ENCODE data around the gene KCNMA1. TPM values are rescaled to one million over a fixed set of nuclear protein-coding genes. Genes with fewer than 3 reads are reported as not detected.
A peak's percentile ranks its signal among the peaks of the same experiment; 100 is the strongest.

The KCNMA1 gene
- total RNA-seq, 8 experiments from 2014 or later = 4.3 to 81.4 (median 17.3) TPM

GRCh38 chr10:77011874-77012811 lies 625.5 kb downstream of the KCNMA1 start:
- WGBS, 10 experiments = 17 to 88% (median 76%) methylated on average over 6 to 8 of the region's 11 CpGs
- Histone ChIP-seq H3K4me1 (replicated peaks in 1 of 2) (peaks cover 0 to 5% of the 10 kb centered on the region in 2 donors), H3K27ac (no peak overlapping the region), H3K4me3 (no peak overlapping the region)
- in situ Hi-C loops (cut with MboI; ENCODE audit: low pct_unique_long_range_greater_than_20kb in 2 of 9, low sequenced_read_pairs in 9 of 9, unreplicated experiment in 9 of 9) = no loop called here
- no peak for ATAC-seq (replicated peaks in 6 of 8)

- H3K4me3 ChIP-seq = no peak overlapping the region
- WGBS, 10 experiments = 70 to 100% (median 90%) methylated on average over 1 to 2 of the region's 3 CpGs; no CpG with 5 or more reads in 4 of the 10 experiments
- no peaks in the 10 kb centered on the region for H3K4me1 ChIP-seq (replicated peaks in 1 of 2)
- in situ Hi-C loops (cut with MboI; ENCODE audit: low pct_unique_long_range_greater_than_20kb in 2 of 9, low sequenced_read_pairs in 9 of 9, unreplicated experiment in 9 of 9) = no loop called here
- no peak for ATAC-seq (replicated peaks in 6 of 8)
- no peak overlapping the region for H3K27ac ChIP-seq
Observed at GRCh38 chr10:77010430-77010829, 627.2 kb downstream of the KCNMA1 start.

GRCh38 chr10:77007834-77008233 lies 629.8 kb downstream of the KCNMA1 start:
- Histone ChIP-seq H3K4me3 (no peak overlapping the region), H3K4me1 (replicated peaks in 1 of 2) (peaks cover 3 to 10% of the 10 kb centered on the region in 2 donors), H3K27ac (no peak overlapping the region)
- ATAC-seq (replicated peaks in 6 of 8) = peak in 4 of 8 experiments; percentile 26 to 91 (median 68)
- WGBS, 10 experiments = 50 to 100% (median 88%) methylated on average over 1 to 5 of the region's 5 CpGs
- in situ Hi-C loops (cut with MboI; ENCODE audit: low pct_unique_long_range_greater_than_20kb in 2 of 9, low sequenced_read_pairs in 9 of 9, unreplicated experiment in 9 of 9) = no loop called here

DNA sequence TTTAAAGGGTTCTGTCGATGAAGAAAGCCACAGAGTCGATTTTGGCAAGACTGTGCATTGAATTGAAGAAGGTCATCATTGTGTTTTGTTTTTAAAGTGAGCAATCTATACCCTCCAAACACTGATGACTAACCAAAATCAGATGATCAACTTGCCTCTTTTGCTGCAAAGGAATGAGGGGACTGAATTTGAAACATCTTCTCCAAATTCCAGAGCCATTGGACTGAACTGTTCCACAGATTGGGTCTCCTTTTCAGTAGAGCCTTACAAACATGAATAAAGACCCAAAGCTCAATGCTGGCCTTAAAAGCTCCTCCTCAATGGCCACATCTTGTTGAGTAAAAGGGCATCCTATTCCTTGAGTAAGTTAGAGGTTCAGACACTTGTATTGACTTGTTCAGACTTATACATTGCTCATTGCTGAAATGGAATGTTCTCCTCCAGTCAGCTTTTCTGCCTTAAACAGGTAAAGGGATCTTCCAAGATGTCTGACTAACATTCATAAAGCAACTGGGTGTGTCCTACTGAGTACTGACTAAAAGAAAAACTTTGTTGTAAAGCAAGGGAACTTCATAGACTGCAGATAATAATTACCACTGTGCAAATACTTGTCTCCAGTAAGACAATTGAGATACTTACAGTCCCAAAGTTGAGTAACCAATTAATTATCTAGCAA lies 630.6 kb downstream of the KCNMA1 start:
- in situ Hi-C loops (cut with MboI; ENCODE audit: low pct_unique_long_range_greater_than_20kb in 2 of 9, low sequenced_read_pairs in 9 of 9, unreplicated experiment in 9 of 9) = no loop called here
- 0 to 100% (median 79%) methylated on average over 1 to 2 of the region's 2 CpGs; no CpG with 5 or more reads in 4 of the 10 experiments for WGBS, 10 experiments
- no peak overlapping the region for H3K4me3 ChIP-seq
- H3K27ac ChIP-seq = no peak overlapping the region
- H3K4me1 ChIP-seq (replicated peaks in 1 of 2) = peaks cover 3 to 10% of the 10 kb centered on the region in 2 donors
- ATAC-seq (replicated peaks in 6 of 8) = no peak

- H3K27ac ChIP-seq = no peak overlapping the region
- no peak for ATAC-seq (replicated peaks in 6 of 8)
- H3K4me3 ChIP-seq = no peak overlapping the region
- peaks cover 3 to 16% of the 10 kb centered on the region in 2 donors for H3K4me1 ChIP-seq (replicated peaks in 1 of 2)
- in situ Hi-C loops (cut with MboI; ENCODE audit: low pct_unique_long_range_greater_than_20kb in 2 of 9, low sequenced_read_pairs in 9 of 9, unreplicated experiment in 9 of 9) = no loop called here
Observed at GRCh38 chr10:77005871-77006270, 631.7 kb downstream of the KCNMA1 start.

DNA sequence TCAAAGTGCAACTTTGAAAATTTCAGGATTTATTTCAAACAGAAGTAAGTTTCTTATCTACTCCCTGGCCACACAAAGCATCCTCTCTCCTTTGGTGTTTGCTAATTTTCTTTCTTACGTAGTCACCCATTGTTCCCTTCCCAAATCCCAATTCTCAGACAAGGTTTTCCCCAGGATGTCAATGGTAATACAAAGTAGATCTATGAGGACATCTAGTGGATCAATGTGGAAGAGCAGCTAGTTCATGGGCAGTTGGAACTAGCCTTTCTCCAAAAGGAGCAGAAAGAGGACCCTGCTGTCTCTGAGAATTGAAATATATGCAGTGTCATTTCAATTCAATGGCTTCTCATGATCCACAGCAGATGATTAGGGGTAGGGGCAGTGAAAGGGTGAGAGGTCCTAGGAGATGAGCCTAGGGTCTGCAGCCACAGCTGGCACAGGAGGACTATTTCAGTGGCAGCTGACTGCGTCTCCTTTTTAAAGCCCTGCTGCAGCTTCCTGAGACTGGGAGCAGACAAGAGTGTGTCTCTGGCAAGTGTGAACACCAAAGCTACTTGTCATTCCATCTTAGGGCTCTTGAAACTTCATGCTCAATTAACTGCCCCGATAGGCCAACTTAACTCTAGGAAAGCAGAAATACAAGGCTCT lies 632.6 kb downstream of the KCNMA1 start:
- 0 to 85% (median 41%) methylated on average over 1 to 3 of the region's 3 CpGs for WGBS, 10 experiments
- ATAC-seq (replicated peaks in 6 of 8) = peak; percentile 32 to 70 (median 58)
- in situ Hi-C loops (cut with MboI; ENCODE audit: low pct_unique_long_range_greater_than_20kb in 2 of 9, low sequenced_read_pairs in 9 of 9, unreplicated experiment in 9 of 9) = no loop called here
- Histone ChIP-seq H3K4me1 (replicated peaks in 1 of 2) (peaks cover 3 to 16% of the 10 kb centered on the region in 2 donors), H3K4me3 (no peak overlapping the region), H3K27ac (no peak overlapping the region)

DNA sequence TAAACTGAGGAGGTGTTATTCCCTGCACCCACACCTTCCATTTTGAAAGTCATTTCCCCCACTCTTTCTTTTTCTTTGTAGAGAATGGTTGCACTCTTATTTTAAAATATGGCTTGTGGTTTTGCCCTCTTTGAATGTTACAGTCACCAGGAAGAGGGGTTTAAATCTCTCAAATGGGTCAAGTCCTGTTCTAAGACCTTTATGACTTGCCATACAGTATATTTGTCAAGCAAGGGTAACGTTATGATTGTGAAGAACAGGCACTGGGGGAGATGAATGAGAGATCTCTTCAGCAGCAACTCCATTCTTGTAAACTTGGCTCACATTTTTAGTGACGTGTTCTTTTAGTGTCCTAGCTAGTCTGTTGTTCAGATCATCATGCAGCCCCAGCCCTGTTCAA lies 634.7 kb downstream of the KCNMA1 start:
- in situ Hi-C loops (cut with MboI; ENCODE audit: low pct_unique_long_range_greater_than_20kb in 2 of 9, low sequenced_read_pairs in 9 of 9, unreplicated experiment in 9 of 9) = no loop called here
- H3K4me3 ChIP-seq = no peak overlapping the region
- WGBS, 10 experiments = 0 to 100% (median 31%) methylated on average over 1 to 2 of the region's 2 CpGs; no CpG with 5 or more reads in 1 of the 10 experiments
- H3K27ac ChIP-seq = no peak overlapping the region
- H3K4me1 ChIP-seq (replicated peaks in 1 of 2) = peaks cover 3 to 26% of the 10 kb centered on the region in 2 donors
- no peak for ATAC-seq (replicated peaks in 6 of 8)

DNA sequence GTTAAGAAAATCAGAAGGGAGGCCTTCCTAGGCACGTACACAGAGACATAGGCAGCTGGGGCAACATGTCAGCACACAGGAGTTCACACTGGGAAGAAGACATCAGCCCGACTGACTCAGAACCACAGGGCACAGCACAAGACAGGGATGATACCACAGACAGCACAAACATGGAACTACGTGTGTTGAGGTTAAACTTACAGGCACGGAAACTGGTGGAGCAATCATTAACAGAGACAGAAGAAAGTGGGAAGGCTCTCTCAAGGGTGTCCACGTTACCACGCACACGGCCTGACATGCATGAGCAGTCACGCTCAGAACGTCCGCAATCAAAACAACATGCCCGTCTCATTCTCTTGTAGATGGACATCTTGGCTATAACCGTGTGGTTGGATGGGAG lies 636.4 kb downstream of the KCNMA1 start:
- 47 to 90% (median 60%) methylated on average over 1 to 12 of the region's 12 CpGs; no CpG with 5 or more reads in 1 of the 10 experiments for WGBS, 10 experiments
- H3K4me3 ChIP-seq = no peak overlapping the region
- ATAC-seq (replicated peaks in 6 of 8) = no peak
- no peak overlapping the region for H3K27ac ChIP-seq
- in situ Hi-C loops (cut with MboI; ENCODE audit: low pct_unique_long_range_greater_than_20kb in 2 of 9, low sequenced_read_pairs in 9 of 9, unreplicated experiment in 9 of 9) = no loop called here
- H3K4me1 ChIP-seq (replicated peaks in 1 of 2) = peaks cover 3 to 36% of the 10 kb centered on the region in 2 donors

DNA sequence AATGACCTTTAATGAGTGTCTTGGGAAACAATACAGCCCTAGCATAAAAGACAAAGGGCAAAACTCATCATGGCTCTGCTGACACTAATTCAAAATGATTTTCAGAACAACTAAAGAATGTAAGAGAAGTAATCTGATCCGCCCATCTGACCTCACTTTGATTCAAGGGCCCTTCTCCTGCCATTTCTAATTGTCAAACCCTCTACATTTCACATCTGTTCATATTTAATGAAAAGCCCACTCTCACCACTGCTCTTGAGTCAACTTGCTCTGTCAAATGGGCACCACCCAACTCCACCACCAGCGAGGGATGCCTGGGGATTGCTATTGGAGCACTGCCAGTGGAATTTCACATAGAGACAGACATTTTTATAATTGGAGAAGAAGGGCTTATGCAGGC lies 639.2 kb downstream of the KCNMA1 start:
- WGBS, 10 experiments = 40 to 95% (median 82%) methylated on average over 1 to 2 of the region's 2 CpGs; no CpG with 5 or more reads in 2 of the 10 experiments
- Histone ChIP-seq H3K27ac (no peak overlapping the region), H3K4me1 (replicated peaks in 1 of 2) (peaks cover 2 to 30% of the 10 kb centered on the region in 2 donors), H3K4me3 (no peak overlapping the region)
- peak in 3 of 8 experiments; percentile 15 to 24 (median 16) for ATAC-seq (replicated peaks in 6 of 8)
- in situ Hi-C loops (cut with MboI; ENCODE audit: low pct_unique_long_range_greater_than_20kb in 2 of 9, low sequenced_read_pairs in 9 of 9, unreplicated experiment in 9 of 9) = loop anchor here in 2 of 9 experiments (10.0 to 25.0 kb wide), 5 partner anchors 434 to 1611 kb away; no protein-coding TSS in a partner anchor

GRCh38 chr10:76997631-76998030 lies 640.0 kb downstream of the KCNMA1 start:
- 17 to 100% (median 92%) methylated on average over 1 to 3 of the region's 3 CpGs; no CpG with 5 or more reads in 3 of the 10 experiments for WGBS, 10 experiments
- Histone ChIP-seq H3K27ac (no peak overlapping the region), H3K4me1 (replicated peaks in 1 of 2) (peaks cover 6 to 26% of the 10 kb centered on the region in 2 donors), H3K4me3 (no peak overlapping the region)
- no peak for ATAC-seq (replicated peaks in 6 of 8)
- in situ Hi-C loops (cut with MboI; ENCODE audit: low pct_unique_long_range_greater_than_20kb in 2 of 9, low sequenced_read_pairs in 9 of 9, unreplicated experiment in 9 of 9) = loop anchor here in 2 of 9 experiments (10.0 to 25.0 kb wide), 5 partner anchors 433 to 1610 kb away; no protein-coding TSS in a partner anchor

DNA sequence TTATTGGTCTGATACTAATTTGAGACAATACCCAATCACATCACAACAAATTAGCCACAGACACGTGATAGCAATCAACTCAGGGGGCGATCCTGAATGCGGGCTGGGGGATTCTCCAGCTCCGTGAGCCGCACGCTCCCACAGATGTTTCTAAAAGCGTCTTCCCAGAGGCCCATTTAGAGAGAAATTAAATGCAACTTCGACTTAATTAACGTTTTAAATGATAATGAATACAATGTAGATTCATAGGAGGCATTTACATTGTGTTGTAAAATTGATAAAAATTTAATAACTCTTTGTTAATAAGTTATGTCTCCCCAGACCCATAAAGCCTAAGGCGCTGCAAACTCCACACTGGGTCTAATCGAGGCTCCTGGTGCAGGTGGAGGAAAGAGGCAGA lies 642.6 kb downstream of the KCNMA1 start:
- 41 to 100% (median 81%) methylated on average over 1 to 11 of the region's 11 CpGs; no CpG with 5 or more reads in 3 of the 10 experiments for WGBS, 10 experiments
- ATAC-seq (replicated peaks in 6 of 8) = no peak
- H3K27ac ChIP-seq = no peak overlapping the region
- in situ Hi-C loops (cut with MboI; ENCODE audit: low pct_unique_long_range_greater_than_20kb in 2 of 9, low sequenced_read_pairs in 9 of 9, unreplicated experiment in 9 of 9) = loop anchor here in 2 of 9 experiments (10.0 to 25.0 kb wide), 5 partner anchors 430 to 1608 kb away; no protein-coding TSS in a partner anchor
- peaks cover 6 to 20% of the 10 kb centered on the region in 2 donors for H3K4me1 ChIP-seq (replicated peaks in 1 of 2)
- no peak overlapping the region for H3K4me3 ChIP-seq

GRCh38 chr10:76993213-76993612 lies 644.4 kb downstream of the KCNMA1 start:
- in situ Hi-C loops (cut with MboI; ENCODE audit: low pct_unique_long_range_greater_than_20kb in 2 of 9, low sequenced_read_pairs in 9 of 9, unreplicated experiment in 9 of 9) = loop anchor here in 2 of 9 experiments (10.0 to 25.0 kb wide), 5 partner anchors 428 to 1606 kb away; no protein-coding TSS in a partner anchor
- no peak overlapping the region for H3K4me3 ChIP-seq
- ATAC-seq (replicated peaks in 6 of 8) = no peak
- 43 to 60% (median 44%) methylated on average over 1 to 2 of the region's 2 CpGs; no CpG with 5 or more reads in 7 of the 10 experiments for WGBS, 10 experiments
- H3K4me1 ChIP-seq (replicated peaks in 1 of 2) = peaks cover 6 to 14% of the 10 kb centered on the region in 2 donors
- H3K27ac ChIP-seq = no peak overlapping the region
